ENCODE measurements around the gene KCTD14. TPM values are rescaled to one million over a fixed set of nuclear protein-coding genes. Genes with fewer than 3 reads are reported as not detected.

Gene KCTD14
- total RNA-seq, 1 donor from 2014 or later, result 0.96 TPM

DNA sequence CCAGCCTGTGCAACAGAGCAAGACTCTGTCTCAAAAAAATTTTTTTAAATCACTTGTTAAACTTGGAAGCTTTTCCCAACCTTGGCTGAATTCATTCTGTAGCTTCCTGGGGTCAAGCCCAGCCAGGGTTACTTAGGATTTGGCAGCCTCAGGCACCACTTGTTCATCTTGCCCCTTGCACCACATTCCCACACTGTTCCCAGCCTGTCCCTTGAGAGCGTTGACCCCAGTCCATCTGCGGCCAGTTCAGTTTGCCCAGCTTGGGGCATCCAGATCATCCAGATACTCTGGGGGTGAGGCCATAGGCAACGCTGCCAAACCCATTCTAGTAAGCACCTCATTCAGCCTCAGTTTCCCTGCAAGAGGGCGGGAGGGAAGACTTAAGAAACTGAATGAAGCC, 31.9 kb upstream of the KCTD14 start:
- H3K27me3 ChIP-seq, result no peaks in the 10 kb centered on the region
- no peaks in the 10 kb centered on the region for H3K4me1 ChIP-seq
- H3K36me3 ChIP-seq, result no peaks in the 10 kb centered on the region
- TF ChIP-seq, protein P1, sequence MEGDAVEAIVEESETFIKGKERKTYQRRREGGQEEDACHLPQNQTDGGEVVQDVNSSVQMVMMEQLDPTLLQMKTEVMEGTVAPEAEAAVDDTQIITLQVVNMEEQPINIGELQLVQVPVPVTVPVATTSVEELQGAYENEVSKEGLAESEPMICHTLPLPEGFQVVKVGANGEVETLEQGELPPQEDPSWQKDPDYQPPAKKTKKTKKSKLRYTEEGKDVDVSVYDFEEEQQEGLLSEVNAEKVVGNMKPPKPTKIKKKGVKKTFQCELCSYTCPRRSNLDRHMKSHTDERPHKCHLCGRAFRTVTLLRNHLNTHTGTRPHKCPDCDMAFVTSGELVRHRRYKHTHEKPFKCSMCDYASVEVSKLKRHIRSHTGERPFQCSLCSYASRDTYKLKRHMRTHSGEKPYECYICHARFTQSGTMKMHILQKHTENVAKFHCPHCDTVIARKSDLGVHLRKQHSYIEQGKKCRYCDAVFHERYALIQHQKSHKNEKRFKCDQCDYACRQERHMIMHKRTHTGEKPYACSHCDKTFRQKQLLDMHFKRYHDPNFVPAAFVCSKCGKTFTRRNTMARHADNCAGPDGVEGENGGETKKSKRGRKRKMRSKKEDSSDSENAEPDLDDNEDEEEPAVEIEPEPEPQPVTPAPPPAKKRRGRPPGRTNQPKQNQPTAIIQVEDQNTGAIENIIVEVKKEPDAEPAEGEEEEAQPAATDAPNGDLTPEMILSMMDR (IDR thresholded peaks at IDR 0.05), result no peak
- H3K9me3 ChIP-seq, result no peaks in the 10 kb centered on the region
- no peak overlapping the region for H3K4me3 ChIP-seq
- intact Hi-C loops (cut with DNase I), result no loop called here
- no peak overlapping the region for H3K27ac ChIP-seq
- DNase-seq (ENCODE audit: low spot score in 2 of 2), result no peak

DNA sequence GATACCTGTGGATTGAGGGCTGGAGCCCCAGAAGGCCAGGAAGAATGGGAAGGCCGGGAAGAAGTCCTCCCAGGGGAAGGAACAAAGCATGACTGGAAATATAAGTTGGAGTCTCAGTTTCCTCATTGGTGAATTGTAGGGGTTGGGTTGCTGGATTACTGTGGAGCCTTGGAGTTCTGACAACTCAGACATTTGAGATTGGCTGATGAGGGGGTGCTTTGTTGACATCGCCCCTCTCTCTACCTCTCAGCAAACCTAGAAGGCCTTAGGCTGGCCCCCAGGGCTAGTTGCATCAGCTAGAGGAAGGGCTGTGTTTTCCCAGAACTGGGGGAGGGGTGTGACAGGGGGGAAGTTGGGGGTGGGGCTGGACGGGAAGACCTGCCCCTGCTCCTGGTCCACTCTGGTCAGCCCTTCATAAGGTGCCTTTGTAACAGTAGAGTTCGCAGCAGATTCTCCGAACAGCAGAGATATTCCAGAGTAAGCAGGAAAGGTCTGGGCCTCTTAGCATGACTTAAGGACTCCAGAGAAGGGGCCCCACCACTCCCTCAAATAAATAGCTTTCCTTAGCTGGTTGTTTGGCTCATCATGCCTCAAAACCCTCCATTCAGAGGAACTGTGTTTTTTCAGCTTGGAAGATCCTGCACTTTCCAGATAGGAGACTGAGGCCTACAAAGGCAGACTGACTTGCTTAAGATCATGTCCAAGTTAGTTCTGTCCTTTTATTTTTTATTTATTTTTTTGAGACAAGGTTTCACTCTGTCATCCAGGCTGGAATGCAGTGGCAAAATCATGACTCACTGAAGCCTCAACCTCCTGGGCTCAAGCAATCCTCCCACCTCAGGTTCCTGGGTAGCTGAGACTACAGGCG, 28.1 kb upstream of the KCTD14 start:
- H3K9me3 ChIP-seq, result no peaks in the 10 kb centered on the region
- no peaks in the 10 kb centered on the region for H3K36me3 ChIP-seq
- H3K27ac ChIP-seq, result no peak overlapping the region
- TF ChIP-seq, protein P1 (IDR thresholded peaks at IDR 0.05), result no peak
- no peaks in the 10 kb centered on the region for H3K4me1 ChIP-seq
- intact Hi-C loops (cut with DNase I), result no loop called here
- DNase-seq (ENCODE audit: low spot score in 2 of 2), result no peak
- H3K4me3 ChIP-seq, result no peak overlapping the region
- H3K27me3 ChIP-seq, result no peaks in the 10 kb centered on the region

DNA sequence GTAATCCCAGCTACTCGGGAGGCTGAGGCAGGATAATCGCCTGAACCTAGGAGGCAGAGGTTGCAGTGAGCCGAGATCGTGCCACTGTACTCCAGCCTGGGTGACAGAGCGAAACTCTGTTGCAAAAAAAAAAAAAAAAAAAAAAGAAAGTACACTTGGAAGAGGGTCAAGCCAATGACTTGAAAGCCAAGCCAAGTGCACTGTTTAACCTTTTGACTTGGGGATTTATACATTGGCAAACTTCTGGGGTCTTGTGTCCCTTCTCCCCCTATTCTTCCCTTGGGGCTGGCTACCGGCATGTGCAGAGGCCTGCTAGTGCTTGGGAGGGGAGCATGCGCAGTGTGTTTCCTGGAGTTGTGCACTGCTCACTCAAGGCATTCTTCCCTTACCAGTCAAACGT, 26.3 kb upstream of the KCTD14 start:
- no peak overlapping the region for H3K4me3 ChIP-seq
- TF ChIP-seq, protein P1 (IDR thresholded peaks at IDR 0.05), result no peak
- H3K4me1 ChIP-seq, result peaks cover 0 to 2% of the 10 kb centered on the region in 2 donors
- H3K27ac ChIP-seq, result no peak overlapping the region
- intact Hi-C loops (cut with DNase I), result loop anchor here (10.0 kb wide), 1 partner anchor 515 kb away; no protein-coding TSS in a partner anchor
- H3K27me3 ChIP-seq, result no peaks in the 10 kb centered on the region
- H3K9me3 ChIP-seq, result no peaks in the 10 kb centered on the region
- no peaks in the 10 kb centered on the region for H3K36me3 ChIP-seq
- no peak for DNase-seq (ENCODE audit: low spot score in 2 of 2)

DNA sequence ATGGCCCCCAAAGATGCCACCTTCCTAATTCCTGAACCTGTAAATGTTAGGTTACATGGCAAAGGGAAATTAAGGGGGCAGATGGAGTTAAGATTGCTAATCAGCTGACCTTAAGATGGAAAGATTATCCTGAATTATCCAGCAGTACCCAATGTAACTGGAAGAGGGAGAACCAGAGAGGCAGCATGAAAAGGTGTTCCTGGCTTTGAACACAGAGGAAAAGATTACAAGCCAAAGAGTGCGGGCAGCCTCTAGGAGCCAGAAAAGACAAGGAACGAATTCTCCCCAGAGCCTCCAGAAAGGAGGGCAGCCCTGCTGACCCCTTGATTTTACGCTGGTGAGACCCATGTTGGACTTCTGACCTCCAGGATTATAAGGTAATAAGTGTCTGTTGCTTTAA, 25.5 kb upstream of the KCTD14 start:
- no peak for DNase-seq (ENCODE audit: low spot score in 2 of 2)
- TF ChIP-seq, protein P1 (IDR thresholded peaks at IDR 0.05), result no peak
- intact Hi-C loops (cut with DNase I), result loop anchor here (10.0 kb wide), 1 partner anchor 516 kb away; no protein-coding TSS in a partner anchor

DNA sequence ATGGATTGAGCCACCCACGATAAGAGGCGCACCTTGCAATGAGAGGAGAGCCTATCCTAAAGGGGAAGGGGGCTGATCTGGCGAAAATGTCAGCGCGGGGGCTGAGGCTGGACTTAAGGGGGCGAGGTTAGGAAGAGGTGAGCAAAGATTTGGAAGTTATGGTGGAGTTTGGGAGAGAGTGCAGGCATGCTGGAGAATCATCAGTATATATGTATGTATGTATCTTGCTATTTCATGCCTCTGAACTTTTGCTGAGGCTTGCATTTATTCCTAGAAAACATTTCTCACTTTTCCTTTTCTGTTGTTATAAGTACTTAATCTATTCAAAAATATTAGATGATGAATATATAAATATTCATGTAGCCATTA, 23.4 kb upstream of the KCTD14 start:
- Histone ChIP-seq H3K27me3 (no peaks in the 10 kb centered on the region), H3K9me3 (no peaks in the 10 kb centered on the region), H3K4me1 (peaks cover 0 to 2% of the 10 kb centered on the region in 2 donors), H3K27ac (no peak overlapping the region), H3K4me3 (peak overlapping the region; percentile 52 to 73), H3K36me3 (no peaks in the 10 kb centered on the region)
- TF ChIP-seq, protein P1 (IDR thresholded peaks at IDR 0.05), result no peak
- DNase-seq (ENCODE audit: low spot score in 2 of 2), result no peak
- intact Hi-C loops (cut with DNase I), result loop anchor here (10.0 kb wide), 1 partner anchor 518 kb away; no protein-coding TSS in a partner anchor

More for the DNA sequence above, 25.5 kb upstream of the KCTD14 start:
- Histone ChIP-seq H3K27ac (no peak overlapping the region), H3K9me3 (no peaks in the 10 kb centered on the region), H3K36me3 (no peaks in the 10 kb centered on the region), H3K27me3 (no peaks in the 10 kb centered on the region), H3K4me1 (peaks cover 0 to 2% of the 10 kb centered on the region in 2 donors), H3K4me3 (no peak overlapping the region)
